ENCODE measurements around the gene PLK5. TPM values are rescaled to one million over a fixed set of nuclear protein-coding genes. Genes with fewer than 3 reads are reported as not detected.

PLK5 gene
- total and polyA plus RNA-seq, 2 of the 4 experiments (the other 2 are of a cell fraction), result not detected

DNA sequence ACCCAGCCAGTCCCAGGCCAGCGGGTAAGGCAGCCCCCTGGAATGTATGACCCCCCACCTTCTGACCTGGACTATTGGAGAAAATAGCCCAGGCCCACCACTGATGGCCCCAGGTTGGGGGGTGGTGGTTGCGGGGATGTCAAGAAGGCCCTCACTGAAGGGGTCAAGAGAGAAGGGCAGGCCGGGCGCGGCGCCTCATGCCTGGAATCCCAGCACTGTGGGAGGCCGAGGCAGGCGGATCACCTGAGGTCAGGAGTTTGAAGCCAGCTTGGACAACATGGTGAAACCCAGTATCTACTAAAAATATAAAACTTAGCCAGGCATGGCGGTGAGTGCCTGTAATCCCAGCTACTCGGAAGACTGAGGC lies 9.6 kb upstream of the PLK5 start:
- Histone ChIP-seq H4K91ac (ENCODE audit: insufficient read depth, low read depth, low read length) (no peak overlapping the region), H3K9ac (ENCODE audit: low read depth, low read length) (no peak overlapping the region), H3K79me1 (ENCODE audit: low read depth in 1 of 2, low read length in 2 of 2) (peaks cover 4 to 15% of the 10 kb centered on the region in 2 experiments; a peak in 1 of 4 replicates), H3K56ac (ENCODE audit: extremely low read depth, insufficient read depth, low read length) (no peak overlapping the region), H2BK5ac (ENCODE audit: low read depth, low read length, poor library complexity, severe bottlenecking) (no peak overlapping the region), H3K18ac (ENCODE audit: low read depth, low read length) (no peak overlapping the region), H4K8ac (ENCODE audit: low read depth in 2 of 2, low read length in 2 of 2) (no peak overlapping the region; a peak in 2 of 4 replicates), H2BK15ac (ENCODE audit: low read depth, low read length) (no peak overlapping the region), H4K20me1 (ENCODE audit: insufficient read depth, low read length) (peaks cover 6% of the 10 kb centered on the region; the same call in 1 of the 2 replicates), H2AFZ (replicated peaks; ENCODE audit: low read length, poor library complexity) (no peak overlapping the region), H4K5ac (ENCODE audit: low read depth, low read length) (no peak overlapping the region), H3K23ac (ENCODE audit: low read depth, low read length) (no peak overlapping the region), H3K36me3 (ENCODE audit: control insufficient read depth, insufficient read depth, low read length) (peaks cover 4% of the 10 kb centered on the region; the same call in 1 of the 2 replicates), H2AK5ac (ENCODE audit: low read depth, low read length) (peak overlapping the region; percentile 50; the same call in 1 of the 2 replicates), H3K4me1 (ENCODE audit: control insufficient read depth, insufficient read depth, low read length) (peaks cover 4% of the 10 kb centered on the region; the same call in 1 of the 2 replicates), H2BK120ac (ENCODE audit: low read depth, low read length) (no peak overlapping the region), H3K14ac (replicated peaks; ENCODE audit: low read depth, low read length) (no peak overlapping the region), H3K4me2 (ENCODE audit: low read depth, low read length) (no peak overlapping the region), H3K9me1 (ENCODE audit: insufficient read depth, low read length) (no peaks in the 10 kb centered on the region), H3K4me3 (ENCODE audit: insufficient read depth, low read depth, low read length) (no peak overlapping the region), H2AK9ac (replicated peaks; ENCODE audit: low read depth, low read length, poor library complexity) (no peak overlapping the region), H3K9me3 (ENCODE audit: control insufficient read depth, insufficient read depth, low read length) (peaks cover 2% of the 10 kb centered on the region; the same call in 1 of the 2 replicates), H3K4ac (ENCODE audit: low read depth, low read length) (peak overlapping the region; percentile 64), H3K27me3 (ENCODE audit: control insufficient read depth, insufficient read depth, low read length) (no peaks in the 10 kb centered on the region; the same call in 1 of the 2 replicates), H2BK20ac (ENCODE audit: low read depth, low read length) (no peak overlapping the region), H3K27ac (ENCODE audit: insufficient read depth, low read length) (no peak overlapping the region)
- dilution Hi-C loops (cut with HindIII; ENCODE audit: low sequenced_read_pairs, unreplicated experiment) (no loop called here), intact Hi-C loops (cut with micrococcal nuclease) (no loop called here), in situ Hi-C loops (cut with MboI; ENCODE audit: low sequenced_read_pairs) (no loop called here)
- no TSS peak for BruUV-seq (replicated peaks)
- POLR2A ChIA-PET (ENCODE audit: unreplicated experiment), result no interaction called here
- TF ChIP-seq CTCF (conservative IDR thresholded peaks at IDR 0.05; ENCODE audit: low read depth, low read length), result no peak
- no peak for TF ChIP-seq MAZ (IDR thresholded peaks at IDR 0.05; ENCODE audit: borderline replicate concordance, low read depth, low read length)
- no peak for TF ChIP-seq MAFK (IDR thresholded peaks at IDR 0.05; ENCODE audit: low read depth, low read length)
- no peak for TF ChIP-seq SMC3 (IDR thresholded peaks at IDR 0.05; ENCODE audit: low read depth, low read length)
- TF ChIP-seq MXI1 (IDR thresholded peaks at IDR 0.05; ENCODE audit: borderline replicate concordance, low read depth, low read length), result no peak
- TF ChIP-seq POLR2A (IDR thresholded peaks at IDR 0.05; ENCODE audit: low read depth, low read length), result no peak
- no peak for TF ChIP-seq NFE2L2 (IDR thresholded peaks at IDR 0.05; ENCODE audit: low read depth, low read length)
- TF ChIP-seq CHD1 (IDR thresholded peaks at IDR 0.05; ENCODE audit: low read depth, low read length), result no peak
- TF ChIP-seq RCOR1 (IDR thresholded peaks at IDR 0.05; ENCODE audit: insufficient replicate concordance, low read length), result no peak
- TF ChIP-seq CEBPB (IDR thresholded peaks at IDR 0.05; ENCODE audit: low read depth, low read length), result no peak
- no peak for DNase-seq
- CTCF ChIA-PET, result interaction anchor here (0.7 kb wide), 1 partner anchor 52 kb away, joined by 11 read pairs; no protein-coding TSS in a partner anchor
- no peak for ATAC-seq (ENCODE audit: low read depth)
- WGBS, 2 experiments (ENCODE audit: extremely low coverage in 2 of 2, insufficient read length in 1 of 2), result 100% methylated on average over 1 of the region's 10 CpGs; no CpG with 5 or more reads in 1 of the 2 experiments

Measured in IMR-90 (cell line).